COLO668 (cell line): Measurements from ENCODE around the gene CREBRF.
"Not testable (repeated sequence)": the region's sequence is repeated elsewhere in the genome, so short reads cannot be mapped to it uniquely, and the experiment has no call there.

Experiments
- DNase-seq: peaks from one replicate; lab custom pipeline; 2025; ENCODE audit not compliant: unreplicated experiment; lab: John Stamatoyannopoulos, UW

Gene CREBRF

DNA sequence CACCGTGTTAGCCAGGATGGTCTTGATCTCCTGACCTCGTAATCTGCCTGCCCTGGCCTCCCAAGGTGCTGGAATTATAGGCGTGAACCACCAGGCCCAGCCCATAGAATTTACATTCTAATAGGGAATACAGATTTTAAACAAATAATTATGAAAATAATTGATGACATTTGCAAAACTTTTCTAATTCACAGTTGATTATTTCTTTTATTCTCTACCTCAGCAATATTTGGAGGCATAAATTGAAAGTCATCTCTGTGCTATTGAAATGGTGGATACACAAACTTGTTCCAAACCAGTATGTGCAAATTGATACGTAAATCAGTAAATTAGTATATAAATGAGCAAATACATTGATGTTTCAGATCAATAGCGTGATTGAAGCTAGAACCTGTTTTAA lies 96.4 kb downstream of the CREBRF start:
- no peak for DNase-seq

DNA sequence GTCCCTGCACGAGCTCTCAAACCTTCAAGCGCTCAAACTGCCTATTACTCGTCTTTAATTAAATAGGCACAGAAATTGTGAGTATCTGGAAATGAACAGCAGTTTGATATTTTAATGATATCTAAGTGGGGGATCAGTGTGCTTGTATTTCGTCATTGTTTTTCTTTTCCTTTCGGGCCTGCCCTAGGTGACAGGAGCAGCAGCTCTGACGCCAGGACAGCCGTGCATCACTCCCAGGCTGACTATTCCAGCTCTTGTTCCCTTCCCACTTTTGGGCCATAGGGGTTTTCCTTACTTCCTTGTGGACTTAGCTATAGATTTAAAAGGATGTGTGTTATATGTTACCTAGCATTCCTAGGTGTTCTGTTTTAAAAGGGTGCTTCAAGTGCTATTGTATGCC lies 97.7 kb downstream of the CREBRF start:
- no peak for DNase-seq

DNA sequence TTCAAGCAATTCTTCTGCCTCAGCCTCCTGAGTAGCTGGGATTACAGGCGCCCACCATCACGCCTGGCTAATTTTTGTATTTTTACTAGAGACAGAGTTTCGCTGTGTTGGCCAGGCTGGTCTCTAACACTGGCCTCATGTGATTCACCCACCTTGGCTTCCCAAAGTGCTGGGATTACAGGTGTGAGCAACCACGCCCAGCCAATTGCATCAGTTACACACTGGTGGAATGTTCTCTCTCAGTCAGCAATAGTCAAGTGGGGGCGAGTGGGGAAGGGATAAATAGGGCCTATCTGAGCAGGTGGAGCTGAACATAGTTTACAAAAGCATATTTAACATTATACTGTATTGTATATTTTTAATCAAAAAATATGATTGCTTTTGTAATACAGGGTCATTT lies 98.5 kb downstream of the CREBRF start:
- not testable (repeated sequence) for DNase-seq

DNA sequence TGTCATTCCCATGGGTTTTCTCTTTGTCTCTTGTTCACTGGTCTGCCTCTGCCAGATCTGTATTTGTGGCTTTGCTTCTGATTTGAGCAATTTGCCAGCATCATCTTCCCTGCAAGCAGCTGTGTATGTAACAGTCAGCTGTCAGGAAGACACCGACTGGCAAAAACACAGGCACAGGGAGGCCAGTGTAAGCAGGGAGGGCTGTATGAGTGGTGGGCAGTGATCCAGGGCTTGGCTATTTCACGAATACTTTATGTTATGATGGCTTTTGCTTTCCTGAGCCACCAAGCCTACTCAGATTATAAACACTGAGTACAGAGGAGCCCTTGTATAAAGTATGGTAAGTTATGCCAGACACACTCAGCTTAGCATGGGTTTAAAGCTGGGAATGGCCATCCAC lies 99.8 kb downstream of the CREBRF start:
- DNase-seq: no peak

DNA sequence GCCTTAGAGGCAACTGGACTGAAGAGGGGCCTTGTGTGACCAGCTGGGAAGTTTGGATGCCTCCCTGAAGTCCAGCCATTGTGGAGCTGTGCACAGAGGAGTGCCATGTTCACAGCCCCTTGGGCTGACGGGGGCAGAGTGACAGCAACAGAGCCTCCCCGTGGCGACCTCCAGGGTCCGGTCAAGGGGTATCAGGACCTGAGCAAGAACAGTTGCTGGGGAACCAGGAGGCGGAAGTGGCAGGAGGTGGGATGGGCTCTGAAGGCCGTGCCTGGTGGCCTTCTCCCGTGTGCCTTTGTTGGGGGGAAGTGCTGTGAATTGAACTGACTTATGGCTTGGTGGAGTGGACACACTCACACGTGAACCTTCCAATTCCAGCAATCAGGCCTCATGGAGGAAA lies 102.2 kb downstream of the CREBRF start:
- no peak for DNase-seq

DNA sequence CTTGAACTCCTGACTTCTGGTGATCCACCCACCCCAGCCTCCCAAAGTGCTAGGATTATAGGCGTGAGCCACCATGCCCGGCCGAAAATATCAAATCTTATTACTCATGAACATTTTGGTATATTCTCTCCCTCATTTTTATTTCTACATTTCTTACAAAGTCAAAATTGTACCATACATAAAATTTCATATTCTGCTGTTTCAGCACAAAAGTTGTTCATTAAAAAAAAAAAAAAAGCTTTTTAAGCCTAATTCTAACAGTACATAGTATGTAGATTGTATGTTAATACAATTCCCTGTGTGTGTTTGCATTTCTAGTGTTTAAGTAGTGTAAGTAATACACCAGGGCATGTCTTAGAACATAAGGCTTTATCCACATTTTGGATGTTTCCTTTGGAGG lies 103.1 kb downstream of the CREBRF start:
- DNase-seq: no peak

DNA sequence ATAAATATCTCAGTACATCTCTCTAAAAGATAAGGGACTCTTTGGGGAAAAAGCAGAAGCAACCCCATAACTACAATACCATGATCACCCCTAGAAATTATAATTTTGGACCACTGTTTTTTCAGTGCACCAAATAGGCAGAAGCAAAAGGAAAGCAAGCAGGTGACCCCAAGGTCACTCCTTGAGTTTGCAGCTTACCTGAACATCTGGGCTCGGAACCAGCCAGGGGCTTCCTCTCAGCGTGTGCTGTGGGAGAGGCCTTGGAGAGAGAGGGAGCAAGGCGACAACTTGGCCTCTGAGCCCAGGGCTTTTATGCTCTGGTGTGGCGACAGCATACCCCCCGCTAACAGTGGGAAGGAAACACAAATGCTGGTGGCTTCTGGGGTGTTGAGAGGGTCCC lies 105.0 kb downstream of the CREBRF start:
- DNase-seq: no peak

DNA sequence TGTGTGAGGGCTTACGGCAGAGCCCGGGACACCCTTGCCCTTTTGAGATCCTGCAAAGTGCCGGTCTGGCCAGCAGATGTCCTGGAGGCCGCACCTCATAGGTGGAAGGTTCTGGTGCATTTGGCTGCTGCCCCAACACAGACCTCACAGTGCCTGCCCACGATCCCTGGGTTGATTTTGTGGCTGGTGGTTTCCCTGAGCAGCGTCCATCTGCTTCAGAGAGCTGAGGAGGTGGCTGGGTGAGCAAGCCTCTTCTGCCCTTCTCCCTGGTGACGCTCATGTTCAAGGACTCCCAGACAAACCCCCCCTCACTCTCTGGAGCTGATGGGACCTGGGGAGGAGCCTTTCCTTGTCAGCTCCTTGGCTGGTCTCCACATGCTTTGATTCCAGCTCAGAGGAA lies 107.1 kb downstream of the CREBRF start:
- DNase-seq: no peak

DNA sequence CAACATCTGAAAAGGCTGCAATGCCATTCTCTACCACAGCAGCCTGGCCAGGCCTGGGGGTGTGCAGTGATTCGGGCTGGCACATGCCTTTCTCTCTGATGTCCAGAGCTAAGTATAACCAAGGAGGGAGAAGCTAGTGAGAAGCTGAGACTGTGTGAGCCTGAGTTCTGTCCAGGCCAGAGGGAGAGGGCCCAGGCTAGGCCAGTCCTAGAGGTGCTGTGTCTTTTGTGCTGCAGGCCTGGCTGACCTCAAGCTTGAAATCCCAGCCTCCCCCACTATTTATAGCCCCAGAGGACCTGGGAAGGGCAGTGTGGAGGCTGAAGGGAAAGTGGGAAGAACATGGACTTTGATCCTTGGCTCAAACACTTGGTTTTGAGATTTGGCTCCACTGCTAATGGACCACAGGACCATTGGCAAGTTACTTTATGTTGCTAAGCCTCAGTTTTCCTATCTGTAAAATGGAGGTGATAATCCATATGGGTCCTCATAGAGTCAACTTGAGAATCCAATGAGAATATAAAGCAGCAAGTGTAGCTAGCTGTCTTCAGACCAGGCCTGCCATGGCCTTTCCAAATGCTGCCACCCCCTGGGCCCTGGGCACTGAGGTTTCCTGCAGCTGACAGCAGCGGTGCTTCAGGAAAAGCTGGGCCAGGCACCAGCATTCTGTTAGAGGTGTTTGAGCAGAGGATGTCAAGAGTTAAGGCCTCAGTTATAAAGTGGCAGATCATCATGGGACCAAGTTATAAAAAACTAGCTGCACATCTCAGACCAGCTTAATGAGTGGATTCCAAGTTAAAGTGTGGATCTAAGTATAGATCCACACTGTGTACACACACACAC lies 109.2 kb downstream of the CREBRF start:
- DNase-seq: no peak

DNA sequence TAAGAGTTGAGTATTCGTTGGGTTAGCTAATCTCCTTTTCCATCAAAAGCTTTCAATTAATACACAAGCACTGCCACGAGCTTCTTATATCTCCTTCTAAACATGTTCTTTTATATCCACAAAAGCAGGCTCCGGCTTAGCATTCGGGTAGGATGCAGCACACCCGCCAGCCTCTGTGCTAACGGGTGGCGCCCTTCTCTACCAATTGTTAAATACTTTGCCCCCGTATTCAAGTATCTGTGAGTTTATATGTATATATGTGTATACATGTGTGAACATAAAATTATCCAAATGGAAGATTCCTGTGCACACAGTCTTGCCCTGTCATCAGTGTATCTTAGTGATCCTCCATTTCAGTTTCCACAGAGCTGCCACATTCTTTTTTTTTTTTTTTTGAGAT lies 116.0 kb downstream of the CREBRF start:
- DNase-seq: no peak

DNA sequence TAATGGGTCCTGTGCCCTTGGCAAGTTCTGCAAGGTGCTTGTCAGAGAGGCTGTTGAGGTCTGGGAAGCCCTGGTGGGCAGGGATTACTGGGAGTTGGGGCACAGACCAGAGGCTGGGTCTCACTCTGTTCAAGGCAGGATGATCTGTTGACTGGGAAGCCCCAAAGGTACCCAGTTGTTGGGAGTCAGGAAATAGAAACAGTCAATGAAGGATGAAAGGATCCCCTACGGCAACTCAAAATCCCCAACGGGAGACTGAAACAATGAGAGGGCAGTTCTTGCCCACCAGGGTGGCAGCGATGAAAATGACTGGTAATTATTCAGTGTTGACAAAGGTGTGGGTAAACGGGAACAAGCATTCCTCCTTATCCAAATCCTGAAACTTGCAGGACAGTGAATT lies 119.4 kb downstream of the CREBRF start:
- no peak for DNase-seq

DNA sequence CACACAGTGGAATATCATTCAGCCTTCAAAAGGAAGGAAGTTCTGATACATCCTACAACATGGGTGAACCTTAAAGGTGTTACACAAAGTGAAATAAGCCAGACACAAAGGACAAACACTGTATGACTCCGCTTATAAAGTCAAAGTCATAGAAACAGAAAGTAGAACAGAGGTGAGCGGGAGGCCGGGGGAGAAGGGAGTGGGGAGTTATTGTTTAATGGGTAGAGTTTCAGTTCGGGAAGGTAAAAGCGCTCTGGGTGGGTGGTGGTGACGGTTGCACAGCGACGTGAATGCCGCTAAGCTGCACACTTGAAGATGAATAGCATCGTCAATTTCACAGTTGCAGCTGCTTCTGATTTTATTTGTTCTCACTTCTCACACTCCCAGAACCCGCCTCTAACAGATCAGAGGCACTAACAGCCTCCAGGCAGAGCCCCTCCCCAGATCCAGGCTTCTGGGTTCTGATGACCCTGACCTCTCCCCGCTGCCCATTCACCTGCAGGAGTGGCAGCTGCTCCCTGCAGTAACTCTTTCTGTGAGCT lies 122.3 kb downstream of the CREBRF start:
- DNase-seq: peak; percentile 11

DNA sequence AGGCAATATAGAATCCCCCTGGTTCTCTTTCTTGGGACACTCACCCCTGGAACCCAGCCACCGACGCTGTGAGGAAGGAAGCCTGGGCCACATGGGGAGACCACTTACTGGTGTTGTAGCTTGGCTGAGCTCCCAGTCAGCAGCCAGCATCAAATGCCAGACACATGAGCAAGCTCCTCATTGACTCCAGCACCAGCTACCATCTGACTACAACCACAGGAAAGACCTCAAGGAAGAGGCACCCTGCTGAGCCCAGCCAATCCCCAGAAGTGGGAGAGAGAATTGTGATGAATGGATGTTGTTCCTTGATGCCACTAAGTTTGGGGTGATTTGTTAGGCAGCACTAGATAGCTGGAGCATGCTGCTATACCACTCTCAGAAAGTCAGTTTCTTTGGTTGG lies 124.2 kb downstream of the CREBRF start:
- no peak for DNase-seq

DNA sequence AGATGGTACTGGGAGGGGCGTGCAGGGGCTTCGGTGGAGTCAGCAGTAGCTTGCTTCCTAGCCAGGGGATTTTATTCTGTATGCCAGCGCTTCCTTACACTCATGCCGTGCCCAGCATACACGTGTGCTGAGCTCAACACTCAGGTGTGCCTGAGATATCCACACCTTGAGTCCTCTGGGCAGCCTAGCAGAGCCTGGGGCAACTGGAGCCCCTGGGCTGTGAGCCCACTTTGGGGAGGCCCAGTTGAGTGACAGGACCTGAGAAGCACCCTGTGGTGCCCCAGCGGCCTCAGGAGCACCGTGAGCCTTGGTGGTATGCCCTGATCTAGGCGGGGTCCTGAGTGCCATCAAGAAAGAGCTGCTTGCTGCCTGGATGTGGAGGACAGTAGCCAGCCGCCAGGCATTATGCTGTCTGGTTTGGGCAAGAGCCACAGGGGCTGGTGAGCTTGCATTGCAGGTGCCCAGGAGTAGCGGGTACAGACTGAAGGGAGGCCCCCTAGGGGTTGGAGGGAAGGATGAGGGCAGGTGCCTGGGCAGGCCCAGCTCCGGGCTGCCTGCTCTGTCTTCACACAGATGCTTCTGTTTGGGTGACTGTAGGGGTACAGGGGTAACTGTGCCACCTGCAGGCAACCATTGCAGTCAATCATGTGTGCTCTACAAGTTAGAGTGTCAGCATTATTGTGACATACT lies 131.0 kb downstream of the CREBRF start:
- peak; percentile 14 for DNase-seq

DNA sequence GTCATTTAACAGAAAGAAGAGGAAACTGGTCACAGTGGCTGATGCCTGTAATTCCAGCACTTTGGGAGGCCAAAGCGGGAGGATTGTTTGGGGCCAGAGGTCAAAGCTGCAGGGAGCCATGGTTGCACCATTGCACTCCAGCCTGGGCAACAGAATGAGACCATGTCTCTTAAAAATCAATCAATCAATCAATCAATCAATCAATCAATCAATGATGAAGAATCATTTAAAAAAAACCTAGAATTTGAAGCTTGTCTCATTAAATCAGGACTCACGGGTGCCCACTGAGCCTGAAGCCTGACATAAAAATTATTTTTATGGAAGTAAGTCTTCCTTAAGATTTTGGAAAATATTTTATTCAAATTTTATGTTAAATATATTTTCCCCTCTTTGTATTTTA lies 132.1 kb downstream of the CREBRF start:
- DNase-seq: no peak
